Activated B cell treated with CpG ODN at 0.5 μM for 24 hours (primary cell): Measurements from ENCODE around the gene OR2L8. TPM values are rescaled to one million over a fixed set of nuclear protein-coding genes. Genes with fewer than 3 reads are reported as not detected.

Source experiments
- ATAC-seq: fragments of 200-7000 bp; cut with Tn5 transposase; one replicate; pipeline ENCODE4 v1.10.0; 2021; ENCODE audit warnings: low read depth, mild to moderate bottlenecking, moderate library complexity
- CTCF ChIA-PET: fragments of 350-600 bp; sonication (Branson Sonifier 250); formaldehyde crosslinking; loops from one replicate; lab custom pipeline; 2021; ENCODE audit warnings: antibody characterized with exemption; lab: Charles Lee
- POLR2A ChIA-PET: fragments of 350-600 bp; sonication (Branson Sonifier 250); formaldehyde crosslinking; loops from one replicate; lab custom pipeline; 2021; ENCODE audit warnings: antibody characterized with exemption; lab: Charles Lee
- DNase-seq: peaks from one replicate; pipeline ENCODE4 v3.0.0; 2022
- H3K27ac Mint-ChIP-seq: one replicate; pipeline ENCODE4 v1.8.0; 2020; ENCODE audit warnings: mixed read lengths
- H3K27me3 Mint-ChIP-seq: one replicate; pipeline ENCODE4 v1.8.0; 2021; ENCODE audit warnings: mixed read lengths
- H3K36me3 Mint-ChIP-seq: one replicate; pipeline ENCODE4 v1.8.0; 2021; ENCODE audit warnings: low read depth, mixed read lengths
- H3K4me1 Mint-ChIP-seq: one replicate; pipeline ENCODE4 v1.8.0; 2021; ENCODE audit warnings: mixed read lengths
- H3K4me3 Mint-ChIP-seq: one replicate; pipeline ENCODE4 v1.8.0; 2020; ENCODE audit warnings: mild to moderate bottlenecking, mixed read lengths
- H3K9me3 Mint-ChIP-seq: one replicate; pipeline ENCODE4 v1.8.0; 2020; ENCODE audit warnings: mixed read lengths
- CTCF ChIP-seq: fragments of 200-600 bp; IDR thresholded peaks from one replicate; pipeline ENCODE4 v1.8.0; 2022; ENCODE audit warnings: antibody characterized with exemption, mild to moderate bottlenecking
- intact Hi-C: fragments of 100-400 bp; cut with micrococcal nuclease; formaldehyde crosslinking; loops from one replicate; pipeline ENCODE4 v1.15.1; 2024
- total RNA-seq: library from RNA; stranded (reverse); gene quantifications from 2 replicates; pipeline ENCODE4 v1.2.3, GENCODE V29; 2022

OR2L8 gene
- total RNA-seq, 1 donor from 2014 or later, result not detected

GRCh38 chr1:247966532-247967204, 18.0 kb downstream of the OR2L8 start:
- Mint-ChIP-seq H3K4me3 (peak overlapping the region; percentile 41), H3K4me1 (peaks cover 18% of the 10 kb centered on the region), H3K36me3 (no peaks in the 10 kb centered on the region), H3K9me3 (no peaks in the 10 kb centered on the region), H3K27me3 (peaks cover 1% of the 10 kb centered on the region), H3K27ac (no peak overlapping the region)
- intact Hi-C loops, result no loop called here
- CTCF ChIA-PET, result no interaction called here
- no peak for TF ChIP-seq CTCF
- no peak for ATAC-seq
- no peak for DNase-seq
- POLR2A ChIA-PET, result no interaction called here

- H3K27me3 Mint-ChIP-seq, result no peaks in the 10 kb centered on the region
- no peaks in the 10 kb centered on the region for H3K36me3 Mint-ChIP-seq
- CTCF ChIA-PET, result no interaction called here
- no peak for TF ChIP-seq CTCF
- H3K4me1 Mint-ChIP-seq, result no peaks in the 10 kb centered on the region
- no peak for ATAC-seq
- no peak overlapping the region for H3K27ac Mint-ChIP-seq
- no peak for DNase-seq
- intact Hi-C loops, result no loop called here
- POLR2A ChIA-PET, result no interaction called here
- H3K4me3 Mint-ChIP-seq, result no peak overlapping the region
- no peaks in the 10 kb centered on the region for H3K9me3 Mint-ChIP-seq
Measured at GRCh38 chr1:247992986-247993385, 44.3 kb downstream of the OR2L8 start.

- ATAC-seq (no peak), DNase-seq (no peak)
- no peaks in the 10 kb centered on the region for H3K27me3 Mint-ChIP-seq
- H3K9me3 Mint-ChIP-seq, result no peaks in the 10 kb centered on the region
- intact Hi-C loops, result no loop called here
- no peak for TF ChIP-seq CTCF
- no peak overlapping the region for H3K27ac Mint-ChIP-seq
- H3K4me3 Mint-ChIP-seq, result no peak overlapping the region
- no peaks in the 10 kb centered on the region for H3K4me1 Mint-ChIP-seq
- ChIA-PET POLR2A (no interaction called here), CTCF (no interaction called here)
- no peaks in the 10 kb centered on the region for H3K36me3 Mint-ChIP-seq
Measured at GRCh38 chr1:247998811-247999210, 50.2 kb downstream of the OR2L8 start.

Other genes starting within 250 kb of the OR2L8 start
- gene OR6F1, start 232.2 kb upstream of the OR2L8 start, total RNA-seq, result not detected in 2 replicates
- not detected in 2 replicates for gene OR14K1, start 210.2 kb upstream of the OR2L8 start, total RNA-seq
- gene OR14A2, start 200.7 kb upstream of the OR2L8 start, total RNA-seq, result not detected in 2 replicates
- gene OR1C1, start 188.3 kb upstream of the OR2L8 start, total RNA-seq, result not detected in 2 replicates
- gene OR14A16, start 124.7 kb upstream of the OR2L8 start, total RNA-seq, result not detected in 2 replicates
- not detected in 2 replicates for gene OR11L1, start 107.0 kb upstream of the OR2L8 start, total RNA-seq
- gene TRIM58, start 91.7 kb upstream of the OR2L8 start, total RNA-seq, result 0.39 and 0.49 TPM in 2 replicates
- 0.24 TPM in 1 of 2 replicates, not detected in the other for gene OR2W3, start 53.3 kb upstream of the OR2L8 start, total RNA-seq
- not detected in 2 replicates for gene OR2T8, start 28.6 kb upstream of the OR2L8 start, total RNA-seq
- gene OR2AJ1, start 24.0 kb upstream of the OR2L8 start, total RNA-seq, result not detected in 2 replicates
- gene OR2AK2, start 16.4 kb downstream of the OR2L8 start, total RNA-seq, result not detected in 2 replicates
- gene OR2L5, start 64.8 kb downstream of the OR2L8 start, total RNA-seq, result 0.07 TPM in 1 of 2 replicates, not detected in the other
- gene OR2L2, start 81.2 kb downstream of the OR2L8 start, total RNA-seq, result 0.18 TPM in 1 of 2 replicates, not detected in the other
- not detected in 2 replicates for gene OR2L3, start 98.0 kb downstream of the OR2L8 start, total RNA-seq
- not detected in 2 replicates for gene OR2L13, start 146.3 kb downstream of the OR2L8 start, total RNA-seq
- gene OR2M5, start 196.3 kb downstream of the OR2L8 start, total RNA-seq, result not detected in 2 replicates
- not detected in 2 replicates for gene OR2M2, start 226.0 kb downstream of the OR2L8 start, total RNA-seq
- gene OR2M3, start 248.4 kb downstream of the OR2L8 start, total RNA-seq, result not detected in 2 replicates